GM06990 (cell line): Measurements from ENCODE around the gene C3orf20.

ENCODE experiments used
- DNase-seq: peaks from one replicate; pipeline ENCODE4 v3.0.0-alpha.2; 2011; ENCODE audit not compliant: insufficient read length; ENCODE audit errors: extremely low read depth
- H3K27me3 ChIP-seq: replicated peaks from 2 replicates; pipeline ENCODE4 v1.6.0; 2011; ENCODE audit warnings: low read length; ENCODE audit not compliant: control insufficient read depth, insufficient read depth
- H3K36me3 ChIP-seq: 2 replicates; pipeline ENCODE4 v1.5.1; 2011; ENCODE audit warnings: low read length; ENCODE audit not compliant: control insufficient read depth, insufficient read depth
- H3K4me3 ChIP-seq: replicated peaks from 2 replicates; pipeline ENCODE4 v1.5.1; 2011; ENCODE audit warnings: low read depth, mild to moderate bottlenecking, control low read depth, low read length
- CTCF ChIP-seq: IDR thresholded peaks from 2 replicates; pipeline ENCODE4 v1.5.1; 2011; ENCODE audit warnings: low read length, control low read depth, mild to moderate bottlenecking, inconsistent platforms; ENCODE audit not compliant: insufficient read depth, poor library complexity, severe bottlenecking

The C3orf20 gene

GRCh38 chr3:14674841-14675240 is at the start of gene C3orf20:
TSS of gene C3orf20 (plus strand) at chr3:14675141. CDS start at chr3:14682714, 7,573 bp downstream.
- TF ChIP-seq CTCF: no peak
- H3K4me3 ChIP-seq: no peak within 1 kb of the TSS

GRCh38 chr3:14625443-14625842 is 49.5 kb upstream of the C3orf20 start:
- no peak for DNase-seq
- Histone ChIP-seq H3K4me3 (no peak overlapping the region), H3K27me3 (no peaks in the 10 kb centered on the region; the same call in none of the 2 replicates), H3K36me3 (no peaks in the 10 kb centered on the region)
- no peak for TF ChIP-seq CTCF

More at GRCh38 chr3:14674841-14675240, at the start of gene C3orf20:
- H3K36me3 ChIP-seq: peaks cover 24% of the 10 kb centered on the region
- H3K27me3 ChIP-seq: no peaks in the 10 kb centered on the region
- no peak for DNase-seq

- Histone ChIP-seq H3K27me3 (no peaks in the 10 kb centered on the region; the same call in 1 of the 2 replicates), H3K36me3 (no peaks in the 10 kb centered on the region), H3K4me3 (no peak overlapping the region)
- TF ChIP-seq CTCF: no peak
- no peak for DNase-seq
Measured at GRCh38 chr3:14627815-14628214, 47.1 kb upstream of the C3orf20 start.

GRCh38 chr3:14628406-14628805 is 46.5 kb upstream of the C3orf20 start:
- no peak for TF ChIP-seq CTCF
- Histone ChIP-seq H3K36me3 (no peaks in the 10 kb centered on the region), H3K4me3 (no peak overlapping the region), H3K27me3 (peaks cover 1% of the 10 kb centered on the region; the same call in 1 of the 2 replicates)
- DNase-seq: no peak

GRCh38 chr3:14630404-14631100 is 44.4 kb upstream of the C3orf20 start:
- Histone ChIP-seq H3K27me3 (peaks cover 2% of the 10 kb centered on the region; the same call in 1 of the 2 replicates), H3K4me3 (no peak overlapping the region), H3K36me3 (no peaks in the 10 kb centered on the region)
- no peak for TF ChIP-seq CTCF
- no peak for DNase-seq
